Gastroesophageal sphincter (tissue), 4 donors: ENCODE measurements around the gene SFMBT2. TPM values are rescaled to one million over a fixed set of nuclear protein-coding genes. Genes with fewer than 3 reads are reported as not detected.
A peak's percentile ranks its signal among the peaks of the same experiment; 100 is the strongest.

Experiments used
- ATAC-seq: fragments of 150-250 bp; one replicate; pipeline ENCODE4 v1.9.1; 2016; ENCODE audit warnings: mild to moderate bottlenecking, moderate library complexity
- H3K27ac ChIP-seq, 4 donors: fragments of 200-600 bp; sonication (generic) in 3 of 4; 1 replicate in 3 of 4; 2 replicates in 1 of 4; pipeline ENCODE4 v1.5.1; 2016 to 2019
- H3K27me3 ChIP-seq: fragments of 200-600 bp; sonication (generic); one replicate; pipeline ENCODE4 v1.5.1; 2019
- H3K36me3 ChIP-seq, 2 donors: fragments of 200-600 bp; sonication (generic); one replicate each; pipeline ENCODE4 v1.5.1; 2019; ENCODE audit warnings: control low read depth in 1 of 2
- H3K4me1 ChIP-seq, 3 donors: fragments of 200-600 bp; sonication (generic); 1 replicate in 2 of 3; 2 replicates in 1 of 3; pipeline ENCODE4 v1.5.1; 2016 to 2019; ENCODE audit warnings: control low read depth in 2 of 3
- H3K4me3 ChIP-seq, 2 donors: fragments of 200-600 bp; sonication (generic); one replicate each; pipeline ENCODE4 v1.5.1; 2019; ENCODE audit warnings: mild to moderate bottlenecking in 1 of 2, moderate library complexity in 1 of 2
- H3K9me3 ChIP-seq, 3 donors: fragments of 200-600 bp; sonication (generic); one replicate each; pipeline ENCODE4 v1.5.1; 2017 to 2019; ENCODE audit warnings: control low read depth in 2 of 3
- CTCF ChIP-seq, 4 experiments: fragments of 200-600 bp in 2 of 4; fragments of 450-650 bp in 2 of 4; sonication (generic) in 1 of 4; IDR thresholded peaks; one replicate each; pipeline ENCODE4 v1.5.1; 2017 to 2019; ENCODE audit warnings: antibody characterized with exemption in 4 of 4, mild to moderate bottlenecking in 2 of 4, moderate library complexity in 2 of 4
- EP300 ChIP-seq: sonication (generic); formaldehyde crosslinking; IDR thresholded peaks from one replicate; pipeline ENCODE4 v1.6.1; 2017; ENCODE audit warnings: antibody characterized with exemption, mild to moderate bottlenecking
- POLR2A ChIP-seq, 2 donors: fragments of 450-650 bp; IDR thresholded peaks; one replicate each; pipeline ENCODE4 v1.6.1; 2017; ENCODE audit warnings: antibody characterized with exemption in 2 of 2, mild to moderate bottlenecking in 2 of 2, moderate library complexity in 1 of 2
- POLR2AphosphoS5 ChIP-seq: sonication (generic); formaldehyde crosslinking; IDR thresholded peaks from one replicate; pipeline ENCODE4 v1.6.1; 2017; ENCODE audit warnings: antibody characterized with exemption
- WGBS, 2 donors: methylation state at CpG; one replicate each; pipeline ENCODE4 v1.1.5; 2018; ENCODE audit warnings: low coverage in 1 of 2; 5-methylcytosine and 5-hydroxymethylcytosine counted together
- total RNA-seq, 4 donors: library from RNA; depleted of rRNA; stranded (reverse); fragments of >200 nt; gene quantifications; one replicate each; pipeline ENCODE4 v1.1.0, GENCODE V29; 2016

The SFMBT2 gene
- total RNA-seq, 4 donors from 2014 or later = 6.9 to 14.3 (median 11.4) TPM

- H3K9me3 ChIP-seq = no peaks in the 10 kb centered on the region
- H3K4me3 ChIP-seq = no peak overlapping the region
- no peaks in the 10 kb centered on the region for H3K27me3 ChIP-seq
- H3K36me3 ChIP-seq = peaks cover 0 to 6% of the 10 kb centered on the region in 2 donors
- TF ChIP-seq EP300 (no peak), CTCF (IDR thresholded peaks at IDR 0.05) (no peak), POLR2A (IDR thresholded peaks at IDR 0.05) (no peak), POLR2AphosphoS5 (no peak)
- H3K4me1 ChIP-seq = peaks cover 0 to 18% (median 3%) of the 10 kb centered on the region in 3 donors
- no peak overlapping the region for H3K27ac ChIP-seq
- 65 to 76% methylated on average over 5 to 6 of the region's 7 CpGs for WGBS, 2 donors
- no peak for ATAC-seq
Observed at GRCh38 chr10:7337431-7338171, 73.2 kb downstream of the SFMBT2 start.

DNA sequence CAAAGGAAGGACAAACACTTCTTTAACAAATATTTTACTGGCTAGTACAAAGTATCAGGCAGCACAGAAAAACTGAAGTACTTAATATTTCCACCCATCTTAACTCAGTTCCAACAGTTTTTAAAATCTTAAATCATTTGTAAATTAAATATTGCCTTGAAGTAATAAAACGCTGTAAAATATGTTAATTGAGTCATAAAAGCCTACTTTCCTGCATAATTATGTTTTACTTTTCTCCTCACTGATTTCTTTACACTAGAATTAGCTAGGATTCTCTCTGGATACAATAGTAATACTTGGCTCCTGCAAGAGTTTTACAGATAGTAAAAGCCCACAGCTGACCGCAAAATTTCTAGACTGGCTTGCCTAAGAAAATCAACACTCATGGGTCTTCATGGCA is 74.9 kb downstream of the SFMBT2 start:
- no peak overlapping the region for H3K27ac ChIP-seq
- no peak for ATAC-seq
- WGBS, 2 donors = 74 to 83% methylated on average over 2 of the region's 2 CpGs
- peaks cover 0 to 6% of the 10 kb centered on the region in 2 donors for H3K36me3 ChIP-seq
- TF ChIP-seq CTCF (IDR thresholded peaks at IDR 0.05) (no peak), POLR2AphosphoS5 (no peak), POLR2A (IDR thresholded peaks at IDR 0.05) (no peak), EP300 (no peak)
- H3K9me3 ChIP-seq = no peaks in the 10 kb centered on the region
- peaks cover 0 to 16% (median 3%) of the 10 kb centered on the region in 3 donors for H3K4me1 ChIP-seq
- no peak overlapping the region for H3K4me3 ChIP-seq
- no peaks in the 10 kb centered on the region for H3K27me3 ChIP-seq

- WGBS, 2 donors = no CpG with 5 or more reads among the region's 10 CpGs
- Histone ChIP-seq H3K36me3 (peaks cover 0 to 8% of the 10 kb centered on the region in 2 donors), H3K27me3 (no peaks in the 10 kb centered on the region), H3K9me3 (no peaks in the 10 kb centered on the region), H3K27ac (peak overlapping the region in 2 of 4 donors; percentile 27 to 54), H3K4me1 (peaks cover 0 to 3% (median 0%) of the 10 kb centered on the region in 3 donors), H3K4me3 (no peak overlapping the region)
- ATAC-seq = no peak
- TF ChIP-seq POLR2AphosphoS5 (no peak), CTCF (IDR thresholded peaks at IDR 0.05) (no peak), EP300 (no peak), POLR2A (IDR thresholded peaks at IDR 0.05) (no peak)
Observed at GRCh38 chr10:7334642-7334964, 76.2 kb downstream of the SFMBT2 start.

DNA sequence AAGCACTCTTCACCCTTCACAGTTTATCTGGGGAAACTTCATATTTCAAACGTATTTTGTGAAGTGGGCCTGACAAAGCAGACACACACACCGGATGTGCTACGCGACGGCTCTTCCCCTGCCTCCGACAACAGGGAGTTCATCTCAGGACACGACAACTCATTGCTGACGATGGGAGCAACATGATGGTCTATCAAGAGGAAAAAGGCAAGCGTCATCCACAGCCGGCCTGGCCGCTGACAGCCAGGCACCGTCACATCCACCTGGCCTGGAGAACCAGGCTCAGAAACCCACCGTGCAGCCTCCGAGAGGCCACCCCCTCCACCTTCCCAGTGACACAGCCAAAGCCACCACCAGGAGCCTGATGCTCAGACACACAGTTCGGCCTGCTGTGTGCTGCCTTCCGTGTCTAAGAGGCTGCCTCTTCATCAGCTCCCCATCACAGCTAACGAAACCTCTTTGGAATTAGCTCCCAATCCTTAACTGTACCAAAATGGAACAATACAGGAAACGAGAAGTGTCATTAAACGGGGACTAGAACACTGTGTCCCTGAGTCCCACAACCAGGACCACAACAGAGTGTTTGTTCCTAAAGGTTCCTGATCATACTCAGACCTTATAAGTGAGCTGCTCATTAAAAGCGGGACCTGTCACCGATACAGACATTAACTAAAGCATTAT is 76.7 kb downstream of the SFMBT2 start:
- Histone ChIP-seq H3K27ac (peak overlapping the region in 2 of 4 donors; percentile 27 to 54), H3K27me3 (no peaks in the 10 kb centered on the region), H3K4me3 (no peak overlapping the region), H3K9me3 (peaks cover 0 to under 1% (median 0%) of the 10 kb centered on the region in 3 donors), H3K4me1 (no peaks in the 10 kb centered on the region), H3K36me3 (peaks cover 0 to 13% of the 10 kb centered on the region in 2 donors)
- ATAC-seq = no peak
- TF ChIP-seq CTCF (IDR thresholded peaks at IDR 0.05) = no peak
- TF ChIP-seq EP300 = no peak
- TF ChIP-seq POLR2AphosphoS5 = no peak
- TF ChIP-seq POLR2A (IDR thresholded peaks at IDR 0.05) = no peak
- WGBS, 2 donors = 85 to 86% methylated on average over 6 to 9 of the region's 21 CpGs

- ATAC-seq = no peak
- no peaks in the 10 kb centered on the region for H3K27me3 ChIP-seq
- H3K36me3 ChIP-seq = peaks cover 0 to 12% of the 10 kb centered on the region in 2 donors
- peaks cover 0 to 20% (median 0%) of the 10 kb centered on the region in 3 donors for H3K9me3 ChIP-seq
- H3K4me3 ChIP-seq = no peak overlapping the region
- H3K4me1 ChIP-seq = no peaks in the 10 kb centered on the region
- H3K27ac ChIP-seq = no peak overlapping the region
- 93 to 98% methylated on average over 8 to 9 of the region's 11 CpGs for WGBS, 2 donors
- TF ChIP-seq EP300 = no peak
- TF ChIP-seq POLR2AphosphoS5 = no peak
- no peak for TF ChIP-seq CTCF (IDR thresholded peaks at IDR 0.05)
- no peak for TF ChIP-seq POLR2A (IDR thresholded peaks at IDR 0.05)
Observed at GRCh38 chr10:7329219-7329618, 81.6 kb downstream of the SFMBT2 start.
